Activated T-helper 17 cell treated with anti-CD3 and anti-CD28 coated beads, Interleukin-2, amount 50 U/mL, for 72 hours (primary cell): Measurements from ENCODE around the gene C3orf85. TPM values are rescaled to one million over a fixed set of nuclear protein-coding genes. Genes with fewer than 3 reads are reported as not detected.

Source experiments
- ATAC-seq: fragments of 150-1000 bp; cut with Tn5 transposase; replicated peaks from 2 replicates; pipeline ENCODE4 v1.10.0; 2021; ENCODE audit warnings: mild to moderate bottlenecking, moderate library complexity
- H3K27ac Mint-ChIP-seq: one replicate; pipeline ENCODE4 v1.8.0; 2022; ENCODE audit warnings: mixed read lengths
- H3K27me3 Mint-ChIP-seq: one replicate; pipeline ENCODE4 v1.8.0; 2022; ENCODE audit warnings: mixed read lengths
- H3K36me3 Mint-ChIP-seq: one replicate; pipeline ENCODE4 v1.8.0; 2022; ENCODE audit warnings: low read depth, mild to moderate bottlenecking, mixed read lengths
- H3K4me1 Mint-ChIP-seq: one replicate; pipeline ENCODE4 v1.8.0; 2022; ENCODE audit warnings: mixed read lengths
- H3K4me3 Mint-ChIP-seq: one replicate; pipeline ENCODE4 v1.8.0; 2022; ENCODE audit warnings: mild to moderate bottlenecking, mixed read lengths
- H3K9me3 Mint-ChIP-seq: one replicate; pipeline ENCODE4 v1.8.0; 2022; ENCODE audit warnings: mixed read lengths
- total RNA-seq, 2 donors: library from RNA; stranded (reverse); gene quantifications; one replicate each; pipeline ENCODE4 v1.2.3, GENCODE V29; 2022

C3orf85 gene
- total RNA-seq, 2 donors from 2014 or later = not detected

DNA sequence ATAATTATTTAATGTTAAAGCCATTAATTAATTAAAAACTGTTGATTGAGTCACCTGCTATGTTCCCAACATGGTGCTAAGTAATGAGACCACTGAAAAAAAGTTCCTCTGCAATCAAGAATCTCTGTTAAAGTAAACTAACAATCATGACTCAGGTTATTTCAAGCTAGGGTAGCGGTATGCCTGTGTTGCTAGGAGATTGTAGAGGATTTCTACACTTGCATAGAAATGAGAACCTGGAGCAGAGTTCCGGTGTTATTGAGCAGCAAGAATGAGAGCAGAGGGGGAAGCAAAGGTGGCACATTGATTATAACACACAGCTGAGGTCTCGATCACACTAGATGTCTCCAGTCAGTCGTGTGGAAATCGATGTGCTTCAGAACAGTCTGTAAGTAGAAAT is 41.4 kb downstream of the C3orf85 start:
- Mint-ChIP-seq H3K4me3 (no peak overlapping the region), H3K36me3 (no peaks in the 10 kb centered on the region), H3K27ac (no peak overlapping the region), H3K9me3 (peaks cover 4% of the 10 kb centered on the region), H3K4me1 (peaks cover 3% of the 10 kb centered on the region), H3K27me3 (peaks cover 16% of the 10 kb centered on the region)
- ATAC-seq = no peak

DNA sequence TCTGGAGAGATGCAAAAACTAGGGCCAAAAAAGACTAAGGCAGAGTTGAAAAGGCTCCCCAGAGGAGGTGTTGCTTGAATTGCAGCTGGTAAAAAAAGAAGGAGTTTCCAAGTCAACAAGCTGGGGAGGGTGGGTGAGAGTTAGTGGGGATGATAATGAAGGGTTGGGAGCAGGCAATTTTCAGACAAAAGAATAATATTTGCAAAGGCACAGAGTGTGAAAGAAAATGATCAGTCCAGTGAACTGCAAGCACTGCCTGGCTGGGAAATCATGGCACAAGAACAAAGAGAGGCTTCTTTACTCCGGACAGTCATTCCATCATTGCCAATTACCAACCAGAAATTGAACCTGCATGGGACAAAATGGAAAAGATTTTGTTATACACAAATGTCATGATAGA is 42.2 kb downstream of the C3orf85 start:
- no peak overlapping the region for H3K27ac Mint-ChIP-seq
- H3K9me3 Mint-ChIP-seq = peaks cover 4% of the 10 kb centered on the region
- no peak overlapping the region for H3K4me3 Mint-ChIP-seq
- H3K36me3 Mint-ChIP-seq = no peaks in the 10 kb centered on the region
- H3K27me3 Mint-ChIP-seq = peaks cover 16% of the 10 kb centered on the region
- H3K4me1 Mint-ChIP-seq = peaks cover 3% of the 10 kb centered on the region
- ATAC-seq = no peak

DNA sequence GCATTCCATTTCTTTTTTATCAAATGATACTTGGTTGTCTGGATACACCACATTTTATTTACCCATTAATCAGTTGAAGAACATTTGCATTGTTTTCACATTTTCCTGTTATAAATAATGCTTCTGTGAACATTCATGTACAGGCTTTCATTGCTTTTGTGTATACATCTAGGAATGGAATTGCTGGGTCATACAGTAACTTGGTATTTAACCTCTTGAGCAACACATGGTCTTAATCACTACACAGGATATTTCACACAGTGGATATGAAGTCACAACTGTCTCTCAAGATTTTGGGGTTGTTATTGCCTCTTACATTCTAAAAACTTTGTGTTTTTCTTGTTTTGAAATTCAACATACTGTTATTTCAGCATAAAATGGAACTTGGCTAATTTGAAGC is 48.2 kb downstream of the C3orf85 start:
- Mint-ChIP-seq H3K27me3 (peaks cover 13% of the 10 kb centered on the region), H3K4me3 (no peak overlapping the region), H3K4me1 (peaks cover 3% of the 10 kb centered on the region), H3K36me3 (no peaks in the 10 kb centered on the region), H3K27ac (no peak overlapping the region), H3K9me3 (peaks cover 7% of the 10 kb centered on the region)
- no peak for ATAC-seq

DNA sequence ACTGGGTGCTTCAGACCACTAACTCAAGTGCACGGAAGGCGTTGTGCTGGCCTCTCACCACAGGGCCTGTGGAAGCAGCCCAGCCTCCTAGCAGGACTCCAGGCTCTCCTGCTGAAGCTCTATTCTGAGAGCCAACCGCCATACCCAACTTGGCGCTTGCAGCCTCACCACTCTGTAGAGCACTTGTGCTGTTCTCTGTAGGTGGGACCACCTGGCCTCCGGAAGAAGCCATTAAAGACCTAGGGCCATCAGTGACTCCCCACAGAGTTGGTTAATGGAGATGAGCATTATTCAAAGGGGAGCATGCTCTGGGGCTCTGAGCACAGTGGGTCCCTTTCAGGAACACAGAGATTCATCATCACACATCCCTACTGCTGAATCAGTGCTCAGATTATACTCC is 50.9 kb downstream of the C3orf85 start:
- Mint-ChIP-seq H3K27ac (no peak overlapping the region), H3K36me3 (no peaks in the 10 kb centered on the region), H3K4me3 (no peak overlapping the region), H3K27me3 (peaks cover 4% of the 10 kb centered on the region), H3K4me1 (peaks cover 3% of the 10 kb centered on the region), H3K9me3 (peaks cover 7% of the 10 kb centered on the region)
- no peak for ATAC-seq

DNA sequence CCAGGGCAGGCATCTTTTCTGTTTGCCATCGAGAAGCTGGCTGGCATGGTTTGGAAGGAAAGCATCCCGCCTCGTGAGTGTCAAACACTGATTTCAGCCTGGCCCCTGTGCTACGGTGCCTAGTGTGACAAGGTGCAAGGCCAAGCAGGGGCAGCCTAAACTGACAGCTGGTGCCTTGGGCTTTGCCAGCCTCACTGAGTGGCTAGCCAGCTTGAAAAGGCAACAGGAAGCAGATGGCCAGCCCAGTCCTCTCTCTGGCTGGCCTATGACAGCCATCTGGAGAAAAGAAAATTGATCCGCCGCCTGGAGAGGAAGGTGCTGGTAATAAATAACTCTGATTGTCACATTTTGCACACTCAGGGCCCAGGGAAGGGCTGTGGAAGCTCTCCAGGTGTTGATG is 52.2 kb downstream of the C3orf85 start:
- Mint-ChIP-seq H3K36me3 (no peaks in the 10 kb centered on the region), H3K4me1 (no peaks in the 10 kb centered on the region), H3K9me3 (peaks cover 3% of the 10 kb centered on the region), H3K27ac (no peak overlapping the region), H3K4me3 (no peak overlapping the region), H3K27me3 (no peaks in the 10 kb centered on the region)
- no peak for ATAC-seq

DNA sequence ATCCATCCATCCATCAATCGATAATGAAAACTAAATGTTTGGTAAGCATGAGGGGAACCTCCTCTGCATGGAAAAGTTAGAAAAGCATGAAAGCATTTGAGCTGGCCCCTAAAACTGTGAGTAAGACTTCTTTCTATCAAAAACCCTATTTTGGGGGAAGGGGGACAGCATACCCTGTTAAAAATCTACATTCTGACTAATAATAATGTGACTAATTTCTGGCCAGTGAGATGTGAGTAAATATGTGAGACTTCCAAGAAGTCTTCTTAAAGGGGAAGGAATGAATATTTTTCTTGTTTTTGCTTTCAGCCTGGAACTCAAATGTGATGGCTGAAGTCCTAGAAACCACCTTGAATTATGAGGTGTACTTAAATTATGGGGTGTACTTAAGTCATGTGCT is 54.9 kb downstream of the C3orf85 start:
- H3K36me3 Mint-ChIP-seq = no peaks in the 10 kb centered on the region
- ATAC-seq = no peak
- no peak overlapping the region for H3K27ac Mint-ChIP-seq
- H3K27me3 Mint-ChIP-seq = no peaks in the 10 kb centered on the region
- no peaks in the 10 kb centered on the region for H3K9me3 Mint-ChIP-seq
- no peak overlapping the region for H3K4me3 Mint-ChIP-seq
- no peaks in the 10 kb centered on the region for H3K4me1 Mint-ChIP-seq

DNA sequence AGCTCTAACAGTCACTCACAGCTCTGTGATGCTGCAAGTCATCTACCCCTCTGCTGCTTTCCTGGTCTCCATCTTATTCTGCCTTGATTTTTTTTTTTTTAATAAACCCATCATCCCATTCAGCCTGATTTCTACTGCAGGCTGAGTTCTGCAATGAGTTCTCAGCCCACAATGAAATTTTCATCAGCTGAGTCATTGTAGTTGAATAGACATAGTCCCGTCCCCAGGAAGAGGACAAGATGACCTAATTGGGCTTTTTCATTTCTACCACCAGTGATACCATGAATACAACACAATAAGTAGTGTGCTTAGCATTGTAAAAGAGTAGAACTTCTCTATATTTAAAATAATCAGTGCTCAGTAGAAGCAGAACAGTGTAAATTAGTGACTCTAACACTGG is 59.3 kb downstream of the C3orf85 start:
- H3K4me1 Mint-ChIP-seq = no peaks in the 10 kb centered on the region
- H3K9me3 Mint-ChIP-seq = peaks cover 3% of the 10 kb centered on the region
- H3K27ac Mint-ChIP-seq = no peak overlapping the region
- ATAC-seq = no peak
- peaks cover 3% of the 10 kb centered on the region for H3K27me3 Mint-ChIP-seq
- no peak overlapping the region for H3K4me3 Mint-ChIP-seq
- no peaks in the 10 kb centered on the region for H3K36me3 Mint-ChIP-seq

Other genes starting within 250 kb of the C3orf85 start
- gene GUCA1C, start 182.8 kb upstream of the C3orf85 start, total RNA-seq = not detected
- under 1 TPM in 1 of 2 donors, not detected in 1; 0.11 TPM for gene MORC1, start 18.6 kb upstream of the C3orf85 start, total RNA-seq
- gene DPPA2, start 179.8 kb downstream of the C3orf85 start, total RNA-seq = not detected
- gene DPPA4, start 200.8 kb downstream of the C3orf85 start, total RNA-seq = not detected